H9 (cell line): ENCODE data around the gene GUCY1A1. TPM values are rescaled to one million over a fixed set of nuclear protein-coding genes. Genes with fewer than 3 reads are reported as not detected.

Source experiments
- DNase-seq: peaks from one replicate; pipeline ENCODE4 v3.0.0-alpha.2; 2017
- H2AFZ ChIP-seq: one replicate; pipeline ENCODE4 v1.6.1; 2013; ENCODE audit warnings: mild to moderate bottlenecking, low read length, control low read depth, moderate library complexity
- H2AK5ac ChIP-seq: 2 replicates; pipeline ENCODE4 v1.6.1; 2013; ENCODE audit warnings: low read length, control low read depth, mixed read lengths; ENCODE audit not compliant: insufficient read length
- H2BK120ac ChIP-seq: one replicate; pipeline ENCODE4 v1.6.1; 2013; ENCODE audit warnings: low read depth, mild to moderate bottlenecking, low read length, control low read depth, inconsistent platforms; ENCODE audit not compliant: poor library complexity, severe bottlenecking
- H2BK12ac ChIP-seq: 2 replicates; pipeline ENCODE4 v1.6.1; 2013; ENCODE audit warnings: low read length, control low read depth, mixed read lengths, low read depth; ENCODE audit not compliant: insufficient read length
- H2BK15ac ChIP-seq: 2 replicates; pipeline ENCODE4 v1.6.1; 2013; ENCODE audit warnings: low read depth, low read length, control low read depth
- H2BK20ac ChIP-seq: one replicate; pipeline ENCODE4 v1.6.1; 2013; ENCODE audit warnings: low read depth, mild to moderate bottlenecking, low read length, control low read depth, inconsistent platforms; ENCODE audit not compliant: poor library complexity, severe bottlenecking
- H2BK5ac ChIP-seq: 2 replicates; pipeline ENCODE4 v1.6.1; 2013; ENCODE audit warnings: low read length, control low read depth, mixed read lengths; ENCODE audit not compliant: insufficient read length
- H3K14ac ChIP-seq: 2 replicates; pipeline ENCODE4 v1.6.1; 2013; ENCODE audit warnings: low read length, control low read depth; ENCODE audit not compliant: insufficient read depth
- H3K18ac ChIP-seq: 2 replicates; pipeline ENCODE4 v1.6.1; 2013; ENCODE audit warnings: low read depth, mild to moderate bottlenecking, mixed read lengths, low read length, control low read depth; ENCODE audit not compliant: insufficient read length
- H3K23ac ChIP-seq: 2 replicates; pipeline ENCODE4 v1.6.1; 2013; ENCODE audit warnings: low read length, control low read depth, mixed read lengths, low read depth; ENCODE audit not compliant: insufficient read length
- H3K23me2 ChIP-seq: 2 replicates; pipeline ENCODE4 v1.6.1; 2013; ENCODE audit warnings: low read depth, mild to moderate bottlenecking, mixed read lengths, low read length, control low read depth; ENCODE audit not compliant: insufficient read length, poor library complexity, severe bottlenecking
- H3K27ac ChIP-seq: 2 replicates; pipeline ENCODE4 v1.5.1; 2013; ENCODE audit warnings: low read length, control low read depth, mixed read lengths, low read depth; ENCODE audit not compliant: insufficient read length
- H3K27me3 ChIP-seq: 2 replicates; pipeline ENCODE4 v1.6.1; 2013; ENCODE audit warnings: low read length, control low read depth, inconsistent platforms; ENCODE audit not compliant: insufficient read depth
- H3K4ac ChIP-seq: 2 replicates; pipeline ENCODE4 v1.6.1; 2013; ENCODE audit warnings: low read depth, mild to moderate bottlenecking, control low read depth, inconsistent platforms, low read length, moderate library complexity
- H3K4me1 ChIP-seq: 2 replicates; pipeline ENCODE4 v1.6.1; 2013; ENCODE audit warnings: low read length, control low read depth, inconsistent platforms; ENCODE audit not compliant: insufficient read depth
- H3K4me2 ChIP-seq: 2 replicates; pipeline ENCODE4 v1.6.1; 2013; ENCODE audit warnings: low read length, control low read depth, mixed read lengths; ENCODE audit not compliant: insufficient read length, insufficient read depth
- H3K56ac ChIP-seq: 2 replicates; pipeline ENCODE4 v1.6.1; 2013; ENCODE audit warnings: low read depth, mild to moderate bottlenecking, mixed read lengths, low read length, control low read depth; ENCODE audit not compliant: insufficient read length
- H3K79me1 ChIP-seq: 2 replicates; pipeline ENCODE4 v1.6.1; 2013; ENCODE audit warnings: low read depth, mild to moderate bottlenecking, moderate library complexity, low read length, control low read depth, inconsistent platforms; ENCODE audit not compliant: insufficient read depth, poor library complexity, severe bottlenecking
- H3K79me2 ChIP-seq: 2 replicates; pipeline ENCODE4 v1.6.1; 2013; ENCODE audit warnings: low read length, control low read depth, inconsistent platforms; ENCODE audit not compliant: insufficient read depth
- H3K9ac ChIP-seq: 2 replicates; pipeline ENCODE4 v1.6.1; 2013; ENCODE audit warnings: low read length, control low read depth, mixed read lengths; ENCODE audit not compliant: insufficient read length; ENCODE audit errors: extremely low read depth
- H3K9me3 ChIP-seq: one replicate; pipeline ENCODE4 v1.6.1; 2013; ENCODE audit warnings: low read depth, low read length, inconsistent platforms; ENCODE audit not compliant: control insufficient read depth
- H3T11ph ChIP-seq: one replicate; pipeline ENCODE4 v1.6.1; 2013; ENCODE audit warnings: mild to moderate bottlenecking, low read length, control low read depth, inconsistent platforms
- H4K20me1 ChIP-seq: one replicate; pipeline ENCODE4 v1.6.1; 2013; ENCODE audit not compliant: control insufficient read depth, insufficient read length, insufficient read depth
- H4K5ac ChIP-seq: 2 replicates; pipeline ENCODE4 v1.6.1; 2013; ENCODE audit warnings: low read depth, mild to moderate bottlenecking, mixed read lengths, low read length, control low read depth; ENCODE audit not compliant: insufficient read length
- H4K8ac ChIP-seq: replicated peaks from 2 replicates; pipeline ENCODE4 v1.6.1; 2013; ENCODE audit warnings: low read length, control low read depth, mixed read lengths, low read depth; ENCODE audit not compliant: insufficient read length
- H4K91ac ChIP-seq: 2 replicates; pipeline ENCODE4 v1.6.1; 2013; ENCODE audit warnings: low read depth, mild to moderate bottlenecking, moderate library complexity, mixed read lengths, low read length, control low read depth; ENCODE audit not compliant: insufficient read length
- H3K27ac Mint-ChIP-seq, 3 experiments: 2 replicates in 2 of 3; 3 replicates in 1 of 3; pipeline ENCODE4 v1.8.0; 2020 to 2021; ENCODE audit warnings: mixed read lengths in 3 of 3, mild to moderate bottlenecking in 1 of 3, moderate library complexity in 1 of 3
- H3K27me3 Mint-ChIP-seq: 2 replicates; pipeline ENCODE4 v1.8.0; 2021; ENCODE audit warnings: low read depth, mild to moderate bottlenecking, moderate library complexity, mixed read lengths
- H3K36me3 Mint-ChIP-seq, 3 experiments: 2 replicates in 2 of 3; 3 replicates in 1 of 3; pipeline ENCODE4 v1.8.0; 2020 to 2021; ENCODE audit warnings: low read depth in 3 of 3, mixed read lengths in 3 of 3; ENCODE audit not compliant: insufficient read depth in 1 of 3
- H3K4me1 Mint-ChIP-seq, 2 experiments: 2 replicates each; pipeline ENCODE4 v1.8.0; 2020; ENCODE audit warnings: mixed read lengths in 2 of 2
- H3K4me3 Mint-ChIP-seq, 2 experiments: 2 replicates in 1 of 2; 3 replicates in 1 of 2; pipeline ENCODE4 v1.8.0; 2020 to 2021; ENCODE audit warnings: mild to moderate bottlenecking in 2 of 2, mixed read lengths in 2 of 2, moderate library complexity in 1 of 2
- H3K9me3 Mint-ChIP-seq, 2 experiments: 2 replicates in 1 of 2; 3 replicates in 1 of 2; pipeline ENCODE4 v1.8.0; 2020; ENCODE audit warnings: mild to moderate bottlenecking in 2 of 2, mixed read lengths in 2 of 2, moderate library complexity in 1 of 2
- CTCF ChIP-seq: fragments of 200-600 bp; sonication (generic); conservative IDR thresholded peaks from 3 replicates; pipeline ENCODE4 v1.8.0; 2021; ENCODE audit warnings: antibody characterized with exemption, mild to moderate bottlenecking
- WGBS: extraction: QIAGEN DNeasy Blood & Tissue Kit; methylation state at CpG from one replicate; pipeline ENCODE4 v1.1.7; 2013; ENCODE audit warnings: missing lambda C conversion rate, low lambda C conversion rate, mixed read lengths; ENCODE audit not compliant: insufficient read length; ENCODE audit errors: extremely low coverage; 5-methylcytosine and 5-hydroxymethylcytosine counted together
- total RNA-seq: library from RNA; stranded (reverse); gene quantifications from 2 replicates; pipeline ENCODE4 v1.2.1, GENCODE V29; 2021

Gene GUCY1A1
- total RNA-seq, 1 experiment from 2014 or later = not detected

- no peak overlapping the region for H2BK12ac ChIP-seq
- H3K79me1 ChIP-seq = no peaks in the 10 kb centered on the region
- H3K23ac ChIP-seq = no peak overlapping the region
- no peak overlapping the region for H2BK20ac ChIP-seq
- Mint-ChIP-seq H3K36me3 (no peaks in the 10 kb centered on the region), H3K9me3 (no peaks in the 10 kb centered on the region), H3K27me3 (peaks cover 13% of the 10 kb centered on the region), H3K27ac (no peak overlapping the region), H3K4me3 (no peak overlapping the region), H3K4me1 (peaks cover 0 to 4% of the 10 kb centered on the region in 2 experiments; a peak in 1 of 4 replicates)
- H3K18ac ChIP-seq = no peak overlapping the region
- H3T11ph ChIP-seq = no peak overlapping the region
- no peaks in the 10 kb centered on the region for H3K4me1 ChIP-seq
- no peak overlapping the region for H3K4me2 ChIP-seq
- no peak overlapping the region for H3K4ac ChIP-seq
- H4K8ac ChIP-seq = no peak overlapping the region
- H3K56ac ChIP-seq = no peak overlapping the region
- H3K79me2 ChIP-seq = no peaks in the 10 kb centered on the region
- no peaks in the 10 kb centered on the region for H3K23me2 ChIP-seq
- no peak overlapping the region for H3K27ac ChIP-seq
- no peak for DNase-seq
- no peak overlapping the region for H2BK5ac ChIP-seq
- H3K14ac ChIP-seq = no peak overlapping the region
- H2BK15ac ChIP-seq = no peak overlapping the region
- no peak for TF ChIP-seq CTCF
- no peak overlapping the region for H2AK5ac ChIP-seq
- no peak overlapping the region for H2AFZ ChIP-seq
- H3K9me3 ChIP-seq = no peaks in the 10 kb centered on the region
- no CpG with 5 or more reads among the region's 2 CpGs for WGBS
- no peak overlapping the region for H2BK120ac ChIP-seq
- H4K20me1 ChIP-seq = no peaks in the 10 kb centered on the region
- no peak overlapping the region for H3K9ac ChIP-seq
- no peaks in the 10 kb centered on the region for H3K27me3 ChIP-seq
- no peak overlapping the region for H4K5ac ChIP-seq
- no peak overlapping the region for H4K91ac ChIP-seq
These were observed 35.2 kb downstream of the GUCY1A1 start for GRCh38 chr4:155701827-155702226.
